Uterus (tissue), 4 donors: Measurements from ENCODE around the gene C15orf39. TPM values are rescaled to one million over a fixed set of nuclear protein-coding genes. Genes with fewer than 3 reads are reported as not detected.

ENCODE experiments used
- DNase-seq, 2 donors: peaks; one replicate each; pipeline ENCODE4 v3.0.0-alpha.2; 2019 to 2020
- H3K27ac ChIP-seq, 2 donors: fragments of 200-600 bp; sonication (generic); 1 replicate in 1 of 2; 2 replicates in 1 of 2; pipeline ENCODE4 v1.5.1; 2016 to 2018
- H3K27me3 ChIP-seq, 2 donors: fragments of 200-600 bp; sonication (generic); one replicate each; pipeline ENCODE4 v1.5.1; 2018 to 2019; ENCODE audit warnings: control low read depth in 1 of 2
- H3K36me3 ChIP-seq, 2 donors: fragments of 200-600 bp; sonication (generic); one replicate each; pipeline ENCODE4 v1.5.1; 2019; ENCODE audit warnings: control low read depth in 1 of 2
- H3K4me1 ChIP-seq, 2 donors: fragments of 200-600 bp; sonication (generic); one replicate each; pipeline ENCODE4 v1.5.1; 2018 to 2019; ENCODE audit warnings: control low read depth in 1 of 2
- H3K4me3 ChIP-seq, 2 donors: fragments of 200-600 bp; sonication (generic); 1 replicate in 1 of 2; 2 replicates in 1 of 2; pipeline ENCODE4 v1.5.1; 2018 to 2019; ENCODE audit warnings: mild to moderate bottlenecking in 1 of 2
- H3K9me3 ChIP-seq, 2 donors: fragments of 200-600 bp; sonication (generic); one replicate each; pipeline ENCODE4 v1.5.1; 2019; ENCODE audit warnings: control low read depth in 1 of 2
- CTCF ChIP-seq, 4 experiments: fragments of 200-600 bp in 2 of 4; fragments of 450-650 bp in 2 of 4; sonication (generic) in 2 of 4; IDR thresholded peaks; one replicate each; pipeline ENCODE4 v1.5.1; 2016 to 2019; ENCODE audit warnings: antibody characterized with exemption in 4 of 4, mild to moderate bottlenecking in 2 of 4, moderate library complexity in 1 of 4
- POLR2A ChIP-seq, 2 donors: fragments of 450-650 bp; IDR thresholded peaks; one replicate each; pipeline ENCODE4 v1.6.1; 2016; ENCODE audit warnings: antibody characterized with exemption in 2 of 2, mild to moderate bottlenecking in 1 of 2, moderate library complexity in 1 of 2
- intact Hi-C: fragments of 100-400 bp; cut with DNase I; formaldehyde crosslinking; loops from one replicate; pipeline ENCODE4 v1.15.1; 2023; ENCODE audit warnings: low total_unique reads
- total RNA-seq, 4 donors: library from RNA; depleted of rRNA in 3 of 4; stranded (reverse); fragments of >200 nt in 3 of 4; gene quantifications; one replicate each; pipeline versions ENCODE4 v1.1.0 to v1.2.4, GENCODE V29; 2014 to 2023
- donor health status: DM: yes; HTN: yes; CAD: no.

The C15orf39 gene
- total RNA-seq, 4 donors from 2014 or later: 4.6 to 43.9 (median 14.1) TPM

- Histone ChIP-seq H3K27ac (peak overlapping the region; percentile 86 to 93), H3K9me3 (no peaks in the 10 kb centered on the region), H3K27me3 (no peaks in the 10 kb centered on the region), H3K36me3 (no peaks in the 10 kb centered on the region), H3K4me3 (peak overlapping the region in 1 of 2 donors; percentile 7), H3K4me1 (peaks cover 9 to 12% of the 10 kb centered on the region in 2 donors)
- TF ChIP-seq POLR2A (IDR thresholded peaks at IDR 0.05): no peak
- TF ChIP-seq CTCF (IDR thresholded peaks at IDR 0.05): peak; percentile 94 to 99 (median 98)
- peak; percentile 91 to 92 for DNase-seq
- intact Hi-C loops: loop anchor here (2.0 to 10.0 kb wide), 2 partner anchors 176 to 430 kb away; no protein-coding TSS in a partner anchor
These were observed 2.8 kb downstream of the C15orf39 start for GRCh38 chr15:75204340-75205063.

DNA sequence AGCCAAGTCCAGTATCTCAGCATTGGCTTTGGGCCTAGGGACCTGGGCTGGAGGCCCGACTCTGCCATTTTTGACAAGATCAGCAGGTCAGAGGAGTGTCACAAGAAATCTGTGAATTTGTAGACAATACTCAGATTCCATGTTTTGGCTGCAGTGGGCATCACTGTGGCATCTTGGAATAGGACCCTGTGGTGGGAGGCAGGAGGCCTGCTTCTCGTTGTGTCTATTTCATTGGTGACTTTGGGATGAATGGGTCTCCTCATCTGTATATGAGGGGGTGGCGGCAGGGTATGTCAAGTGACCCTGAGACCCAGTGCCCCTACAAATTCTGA is 3.3 kb downstream of the C15orf39 start:
- Histone ChIP-seq H3K27me3 (no peaks in the 10 kb centered on the region), H3K4me1 (peaks cover 9 to 15% of the 10 kb centered on the region in 2 donors), H3K4me3 (no peak overlapping the region), H3K27ac (no peak overlapping the region), H3K9me3 (no peaks in the 10 kb centered on the region), H3K36me3 (no peaks in the 10 kb centered on the region)
- intact Hi-C loops: loop anchor here (2.0 to 10.0 kb wide), 2 partner anchors 176 to 430 kb away; no protein-coding TSS in a partner anchor
- no peak for TF ChIP-seq POLR2A (IDR thresholded peaks at IDR 0.05)
- no peak for TF ChIP-seq CTCF (IDR thresholded peaks at IDR 0.05)
- no peak for DNase-seq

DNA sequence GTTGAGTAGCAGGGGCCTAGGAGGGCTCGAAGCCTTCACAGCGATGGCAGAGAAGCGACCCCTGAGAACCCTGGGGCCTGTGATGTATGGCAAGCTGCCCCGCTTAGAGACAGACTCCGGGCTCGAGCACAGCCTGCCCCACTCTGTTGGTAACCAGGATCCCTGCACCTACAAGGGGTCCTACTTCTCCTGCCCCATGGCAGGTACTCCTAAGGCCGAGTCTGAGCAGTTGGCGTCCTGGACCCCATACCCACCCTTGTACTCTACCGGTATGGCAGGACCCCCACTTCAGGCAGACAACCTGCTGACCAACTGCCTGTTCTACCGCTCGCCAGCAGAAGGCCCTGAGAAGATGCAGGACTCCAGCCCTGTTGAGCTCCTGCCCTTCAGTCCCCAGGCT is 4.3 kb downstream of the C15orf39 start:
- intact Hi-C loops: loop anchor here (10.0 kb wide), 1 partner anchor 431 kb away; no protein-coding TSS in a partner anchor
- no peak overlapping the region for H3K27ac ChIP-seq
- no peaks in the 10 kb centered on the region for H3K27me3 ChIP-seq
- no peaks in the 10 kb centered on the region for H3K36me3 ChIP-seq
- no peak for DNase-seq
- no peaks in the 10 kb centered on the region for H3K9me3 ChIP-seq
- no peak overlapping the region for H3K4me3 ChIP-seq
- no peak for TF ChIP-seq POLR2A (IDR thresholded peaks at IDR 0.05)
- no peak for TF ChIP-seq CTCF (IDR thresholded peaks at IDR 0.05)
- H3K4me1 ChIP-seq: peaks cover 5 to 21% of the 10 kb centered on the region in 2 donors

DNA sequence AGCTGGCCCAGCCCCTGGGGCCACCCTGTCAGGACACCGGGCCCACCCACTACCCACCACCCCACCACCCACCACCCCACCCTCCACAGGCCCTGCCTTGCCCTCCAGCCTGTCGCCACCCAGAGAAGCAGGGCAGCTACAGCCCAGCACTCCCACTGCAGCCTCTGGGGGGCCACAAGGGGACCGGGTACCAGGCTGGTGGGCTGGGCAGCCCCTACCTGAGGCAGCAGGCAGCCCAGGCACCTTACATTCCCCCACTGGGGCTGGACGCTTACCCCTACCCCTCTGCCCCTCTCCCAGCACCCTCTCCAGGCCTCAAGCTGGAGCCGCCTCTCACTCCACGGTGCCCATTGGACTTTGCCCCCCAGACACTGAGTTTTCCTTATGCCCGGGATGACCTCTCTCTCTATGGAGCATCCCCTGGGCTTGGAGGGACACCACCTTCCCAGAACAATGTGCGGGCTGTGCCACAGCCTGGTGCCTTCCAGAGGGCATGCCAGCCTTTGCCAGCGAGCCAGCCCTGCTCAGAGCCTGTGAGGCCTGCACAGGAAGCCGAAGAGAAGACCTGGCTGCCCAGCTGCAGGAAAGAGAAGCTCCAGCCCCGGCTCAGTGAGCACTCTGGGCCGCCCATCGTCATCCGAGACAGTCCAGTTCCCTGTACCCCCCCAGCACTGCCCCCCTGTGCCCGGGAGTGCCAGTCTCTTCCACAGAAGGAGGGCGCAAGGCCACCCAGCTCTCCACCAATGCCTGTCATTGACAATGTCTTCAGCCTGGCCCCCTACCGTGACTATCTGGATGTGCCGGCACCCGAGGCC is 5.3 kb downstream of the C15orf39 start:
- intact Hi-C loops: loop anchor here (10.0 kb wide), 1 partner anchor 432 kb away; no protein-coding TSS in a partner anchor
- no peaks in the 10 kb centered on the region for H3K36me3 ChIP-seq
- TF ChIP-seq POLR2A (IDR thresholded peaks at IDR 0.05): no peak
- TF ChIP-seq CTCF (IDR thresholded peaks at IDR 0.05): no peak
- H3K9me3 ChIP-seq: no peaks in the 10 kb centered on the region
- no peak overlapping the region for H3K27ac ChIP-seq
- H3K4me1 ChIP-seq: peaks cover 3 to 21% of the 10 kb centered on the region in 2 donors
- H3K27me3 ChIP-seq: no peaks in the 10 kb centered on the region
- no peak overlapping the region for H3K4me3 ChIP-seq
- DNase-seq: no peak
